Prostate gland (tissue), 2 donors: ENCODE measurements around the gene IGF1. TPM values are rescaled to one million over a fixed set of nuclear protein-coding genes. Genes with fewer than 3 reads are reported as not detected.

Source experiments
- DNase-seq: peaks from one replicate; pipeline ENCODE4 v3.0.0-alpha.2; 2019; ENCODE audit warnings: low spot score
- H3K27ac ChIP-seq, 2 donors: fragments of 200-600 bp; sonication (generic); 2 replicates each; pipeline ENCODE4 v1.5.1; 2017 to 2019
- H3K27me3 ChIP-seq: fragments of 200-600 bp; sonication (generic); replicated peaks from 2 replicates; pipeline ENCODE4 v1.5.1; 2019; ENCODE audit not compliant: insufficient read depth
- H3K36me3 ChIP-seq, 2 donors: fragments of 200-600 bp; sonication (generic); 1 replicate in 1 of 2; 2 replicates in 1 of 2; pipeline versions ENCODE4 v1.5.1 to v1.8.1; 2017 to 2019
- H3K4me1 ChIP-seq: fragments of 200-600 bp; sonication (generic); replicated peaks from 2 replicates; pipeline ENCODE4 v1.5.1; 2019
- H3K4me3 ChIP-seq, 2 donors: fragments of 200-600 bp; sonication (generic); 2 replicates each; pipeline ENCODE4 v1.5.1; 2017 to 2019
- H3K9me3 ChIP-seq: fragments of 200-600 bp; sonication (generic); 2 replicates; pipeline ENCODE4 v1.5.1; 2017
- POLR2A ChIP-seq: fragments of 450-650 bp; IDR thresholded peaks from one replicate; pipeline ENCODE4 v1.6.1; 2016; ENCODE audit warnings: antibody characterized with exemption, mild to moderate bottlenecking
- POLR2AphosphoS5 ChIP-seq: sonication (generic); formaldehyde crosslinking; IDR thresholded peaks from one replicate; pipeline ENCODE4 v1.6.1; 2017; ENCODE audit warnings: antibody characterized with exemption
- WGBS: methylation state at CpG from one replicate; pipeline ENCODE4 v1.1.5; 2018; 5-methylcytosine and 5-hydroxymethylcytosine counted together
- intact Hi-C: fragments of 100-400 bp; cut with DNase I; formaldehyde crosslinking; loops from one replicate; pipeline ENCODE4 v1.14.2; 2022
- total RNA-seq, 2 donors: library from RNA; depleted of rRNA; stranded (reverse); fragments of >200 nt; gene quantifications; one replicate each; pipeline ENCODE4 v1.1.0, GENCODE V29; 2016
- TF ChIP-seq, protein P1 (sequence below), 4 experiments: fragments of 200-600 bp in 2 of 4; fragments of 450-650 bp in 2 of 4; sonication (generic) in 2 of 4; IDR thresholded peaks; 1 replicate in 3 of 4; 2 replicates in 1 of 4; pipeline ENCODE4 v1.5.1; 2016 to 2019; ENCODE audit warnings: antibody characterized with exemption in 4 of 4, mild to moderate bottlenecking in 2 of 4, moderate library complexity in 2 of 4

IGF1 gene
- total RNA-seq, 2 donors from 2014 or later = 6.9 to 35.6 TPM

DNA sequence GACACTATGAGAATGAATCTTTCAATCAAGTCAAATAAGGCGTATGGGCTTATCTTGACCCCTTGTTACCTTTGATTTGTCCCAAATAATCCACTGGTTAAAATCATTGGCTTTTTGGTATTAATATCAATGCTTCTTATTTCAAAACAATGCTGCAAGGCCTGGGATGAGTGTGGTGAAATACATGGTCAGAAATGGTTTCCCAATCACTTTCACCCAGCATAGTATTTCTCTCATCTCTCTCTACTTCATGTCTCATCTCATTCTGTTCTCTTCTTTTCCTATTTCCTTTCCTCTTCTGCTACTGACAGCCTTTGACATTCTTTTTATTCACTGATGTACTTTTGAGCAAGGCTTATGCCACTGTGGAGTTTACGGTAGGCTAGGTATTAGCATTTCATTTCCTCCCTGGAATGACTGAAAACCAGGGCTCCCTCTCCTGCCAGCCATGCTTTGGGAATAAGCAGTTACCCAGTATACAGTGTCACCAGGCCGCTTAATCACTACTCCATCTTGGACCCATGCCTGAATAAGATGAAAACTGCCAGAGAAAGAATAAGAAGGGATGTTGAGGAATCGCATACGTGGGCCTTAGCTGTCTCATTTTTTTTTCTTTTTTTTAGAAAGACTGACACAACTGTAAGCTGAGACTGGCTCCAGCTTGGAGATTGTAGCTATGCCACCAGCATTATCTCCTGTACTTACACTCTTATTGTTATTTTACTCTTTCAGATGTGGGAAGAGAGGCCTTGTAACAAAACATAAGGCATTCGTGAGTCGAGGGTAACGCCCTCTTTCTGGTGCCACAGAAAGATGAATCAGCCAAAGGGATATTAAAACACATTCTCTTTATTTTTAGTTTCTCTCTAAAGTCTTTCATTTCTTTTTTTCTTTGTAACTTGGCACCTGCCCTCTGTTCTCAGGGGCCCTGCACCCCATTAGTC lies 53.5 kb downstream of the IGF1 start:
- TF ChIP-seq, protein P1, sequence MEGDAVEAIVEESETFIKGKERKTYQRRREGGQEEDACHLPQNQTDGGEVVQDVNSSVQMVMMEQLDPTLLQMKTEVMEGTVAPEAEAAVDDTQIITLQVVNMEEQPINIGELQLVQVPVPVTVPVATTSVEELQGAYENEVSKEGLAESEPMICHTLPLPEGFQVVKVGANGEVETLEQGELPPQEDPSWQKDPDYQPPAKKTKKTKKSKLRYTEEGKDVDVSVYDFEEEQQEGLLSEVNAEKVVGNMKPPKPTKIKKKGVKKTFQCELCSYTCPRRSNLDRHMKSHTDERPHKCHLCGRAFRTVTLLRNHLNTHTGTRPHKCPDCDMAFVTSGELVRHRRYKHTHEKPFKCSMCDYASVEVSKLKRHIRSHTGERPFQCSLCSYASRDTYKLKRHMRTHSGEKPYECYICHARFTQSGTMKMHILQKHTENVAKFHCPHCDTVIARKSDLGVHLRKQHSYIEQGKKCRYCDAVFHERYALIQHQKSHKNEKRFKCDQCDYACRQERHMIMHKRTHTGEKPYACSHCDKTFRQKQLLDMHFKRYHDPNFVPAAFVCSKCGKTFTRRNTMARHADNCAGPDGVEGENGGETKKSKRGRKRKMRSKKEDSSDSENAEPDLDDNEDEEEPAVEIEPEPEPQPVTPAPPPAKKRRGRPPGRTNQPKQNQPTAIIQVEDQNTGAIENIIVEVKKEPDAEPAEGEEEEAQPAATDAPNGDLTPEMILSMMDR (IDR thresholded peaks at IDR 0.05) = no peak
- Histone ChIP-seq H3K4me3 (no peak overlapping the region), H3K36me3 (no peaks in the 10 kb centered on the region), H3K27ac (peak overlapping the region; percentile 8 to 31), H3K9me3 (no peaks in the 10 kb centered on the region), H3K4me1 (no peaks in the 10 kb centered on the region), H3K27me3 (no peaks in the 10 kb centered on the region)
- 37% methylated on average over 8 of the region's 8 CpGs for WGBS
- intact Hi-C loops = no loop called here
- no peak for DNase-seq

- 52% methylated on average over 5 of the region's 5 CpGs for WGBS
- no peaks in the 10 kb centered on the region for H3K36me3 ChIP-seq
- no peak for DNase-seq
Measured at GRCh38 chr12:102425109-102426039, 55.0 kb downstream of the IGF1 start.

DNA sequence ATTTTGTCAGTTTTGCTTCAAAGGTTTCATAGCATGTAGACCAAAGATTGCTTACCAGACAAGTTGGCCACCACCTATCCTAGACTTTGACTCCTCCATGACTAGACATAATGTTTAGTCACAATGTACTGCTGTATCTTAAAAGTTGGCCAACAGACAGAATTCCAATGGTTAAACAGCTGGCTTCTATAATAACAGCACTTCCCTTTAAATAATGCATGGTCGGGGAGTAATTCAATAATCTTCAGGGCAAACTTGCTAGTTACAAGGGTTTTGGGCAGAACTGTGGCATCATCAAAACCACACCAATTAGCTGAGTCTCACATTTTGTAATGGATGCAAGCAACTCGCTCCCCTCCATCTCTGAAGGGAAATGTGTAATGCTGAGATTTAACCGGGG lies 56.9 kb downstream of the IGF1 start:
- TF ChIP-seq, protein P1 (IDR thresholded peaks at IDR 0.05) = no peak
- H3K27ac ChIP-seq = no peak overlapping the region
- intact Hi-C loops = no loop called here

More at GRCh38 chr12:102425109-102426039, 55.0 kb downstream of the IGF1 start:
- H3K4me3 ChIP-seq = no peak overlapping the region
- no peaks in the 10 kb centered on the region for H3K27me3 ChIP-seq
- no peak overlapping the region for H3K27ac ChIP-seq
- no peaks in the 10 kb centered on the region for H3K4me1 ChIP-seq
- intact Hi-C loops = no loop called here
- TF ChIP-seq, protein P1 (IDR thresholded peaks at IDR 0.05) = no peak
- TF ChIP-seq POLR2AphosphoS5 (no peak), POLR2A (no peak)
- no peaks in the 10 kb centered on the region for H3K9me3 ChIP-seq

GRCh38 chr12:102421802-102422583 lies 58.4 kb downstream of the IGF1 start:
- no peak overlapping the region for H3K27ac ChIP-seq
- no peaks in the 10 kb centered on the region for H3K36me3 ChIP-seq
- no peak overlapping the region for H3K4me3 ChIP-seq
- DNase-seq = no peak
- no peaks in the 10 kb centered on the region for H3K4me1 ChIP-seq
- WGBS = 59% methylated on average over 5 of the region's 5 CpGs
- no peaks in the 10 kb centered on the region for H3K27me3 ChIP-seq
- TF ChIP-seq, protein P1 (IDR thresholded peaks at IDR 0.05) = no peak
- no peak for TF ChIP-seq POLR2AphosphoS5
- no peak for TF ChIP-seq POLR2A
- intact Hi-C loops = no loop called here
- H3K9me3 ChIP-seq = no peaks in the 10 kb centered on the region

More for the DNA sequence above, 56.9 kb downstream of the IGF1 start:
- no peaks in the 10 kb centered on the region for H3K27me3 ChIP-seq
- H3K4me1 ChIP-seq = no peaks in the 10 kb centered on the region
- DNase-seq = no peak
- no peaks in the 10 kb centered on the region for H3K9me3 ChIP-seq
- WGBS = 75% methylated on average over 3 of the region's 3 CpGs
- no peak overlapping the region for H3K4me3 ChIP-seq
- no peaks in the 10 kb centered on the region for H3K36me3 ChIP-seq
